ENCODE measurements around the gene PCDHB6. TPM values are rescaled to one million over a fixed set of nuclear protein-coding genes. Genes with fewer than 3 reads are reported as not detected.
"Not testable (repeated sequence)": the region's sequence is repeated elsewhere in the genome, so short reads cannot be mapped to it uniquely, and the experiment has no call there.

The PCDHB6 gene
- total RNA-seq, 1 experiment from 2014 or later: not detected

DNA sequence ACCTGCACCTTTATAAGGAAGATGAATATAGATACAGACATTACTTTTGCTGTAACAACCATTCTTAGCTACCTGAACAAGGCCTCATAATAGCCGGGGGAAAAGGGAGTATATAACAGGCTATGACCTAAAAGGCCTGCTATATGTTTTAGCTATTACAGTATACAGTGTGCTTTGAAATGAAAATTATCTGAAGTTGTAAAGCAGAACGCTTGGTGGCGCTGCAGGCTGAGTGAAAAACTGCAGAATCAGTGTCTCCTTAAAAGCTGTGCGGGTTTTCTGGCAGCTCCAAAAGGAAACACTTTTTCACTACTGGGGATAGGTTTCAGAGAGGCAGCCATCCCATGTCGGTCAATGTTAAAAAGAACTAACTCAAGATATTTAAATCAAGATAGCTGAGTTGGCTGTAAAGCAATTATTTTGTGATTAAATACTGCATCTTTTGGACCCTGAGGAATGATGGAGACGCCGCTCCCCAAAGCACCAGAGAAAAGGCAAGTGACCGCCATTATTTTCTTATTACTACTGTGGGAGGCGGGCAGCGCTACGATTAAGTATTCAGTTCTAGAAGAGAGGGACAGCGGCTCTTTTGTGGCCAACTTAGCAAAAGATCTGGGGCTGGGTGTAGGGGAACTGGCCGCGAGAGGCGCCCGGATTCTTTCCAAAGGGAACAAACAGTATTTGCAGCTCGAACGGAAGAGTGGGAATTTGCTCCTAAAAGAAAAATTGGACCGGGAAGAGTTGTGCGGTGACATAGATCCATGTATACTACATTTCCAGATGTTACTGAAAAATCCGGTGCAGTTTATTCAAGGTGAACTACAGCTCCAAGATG is 5.9 kb downstream of the PCDHB6 start:
- Histone ChIP-seq H3K27ac (ENCODE audit: insufficient read length, low read depth, low read length) (no peak overlapping the region), H2BK5ac (ENCODE audit: insufficient read length, low read length) (no peak overlapping the region), H3K14ac (ENCODE audit: insufficient read depth, low read length) (no peak overlapping the region), H2AFZ (ENCODE audit: low read length) (peak overlapping the region; percentile 64), H3K23ac (ENCODE audit: insufficient read length, low read depth, low read length) (no peak overlapping the region), H3K27me3 (ENCODE audit: insufficient read depth, low read length) (no peaks in the 10 kb centered on the region), H4K8ac (replicated peaks; ENCODE audit: insufficient read length, low read depth, low read length) (no peak overlapping the region), H2BK12ac (ENCODE audit: insufficient read length, low read depth, low read length) (no peak overlapping the region), H2AK5ac (ENCODE audit: insufficient read length, low read length) (no peak overlapping the region), H4K20me1 (ENCODE audit: control insufficient read depth, insufficient read depth, insufficient read length) (no peaks in the 10 kb centered on the region), H3T11ph (ENCODE audit: low read length) (no peak overlapping the region), H3K4me2 (ENCODE audit: insufficient read depth, insufficient read length, low read length) (no peak overlapping the region), H3K79me1 (ENCODE audit: insufficient read depth, low read depth, low read length, poor library complexity, severe bottlenecking) (no peaks in the 10 kb centered on the region), H3K56ac (ENCODE audit: insufficient read length, low read depth, low read length) (no peak overlapping the region), H4K91ac (ENCODE audit: insufficient read length, low read depth, low read length) (no peak overlapping the region), H3K4ac (ENCODE audit: low read depth, low read length) (no peak overlapping the region), H3K79me2 (ENCODE audit: insufficient read depth, low read length) (no peaks in the 10 kb centered on the region), H3K9ac (ENCODE audit: extremely low read depth, insufficient read length, low read length) (no peak overlapping the region), H3K9me3 (ENCODE audit: control insufficient read depth, low read depth, low read length) (peaks cover 5% of the 10 kb centered on the region), H3K18ac (ENCODE audit: insufficient read length, low read depth, low read length) (no peak overlapping the region), H3K4me1 (ENCODE audit: insufficient read depth, low read length) (no peaks in the 10 kb centered on the region), H2BK20ac (ENCODE audit: low read depth, low read length, poor library complexity, severe bottlenecking) (no peak overlapping the region), H2BK120ac (ENCODE audit: low read depth, low read length, poor library complexity, severe bottlenecking) (no peak overlapping the region), H4K5ac (ENCODE audit: insufficient read length, low read depth, low read length) (no peak overlapping the region), H2BK15ac (ENCODE audit: low read depth, low read length) (no peak overlapping the region), H3K23me2 (ENCODE audit: insufficient read length, low read depth, low read length, poor library complexity, severe bottlenecking) (no peaks in the 10 kb centered on the region)
- TF ChIP-seq, protein P1, sequence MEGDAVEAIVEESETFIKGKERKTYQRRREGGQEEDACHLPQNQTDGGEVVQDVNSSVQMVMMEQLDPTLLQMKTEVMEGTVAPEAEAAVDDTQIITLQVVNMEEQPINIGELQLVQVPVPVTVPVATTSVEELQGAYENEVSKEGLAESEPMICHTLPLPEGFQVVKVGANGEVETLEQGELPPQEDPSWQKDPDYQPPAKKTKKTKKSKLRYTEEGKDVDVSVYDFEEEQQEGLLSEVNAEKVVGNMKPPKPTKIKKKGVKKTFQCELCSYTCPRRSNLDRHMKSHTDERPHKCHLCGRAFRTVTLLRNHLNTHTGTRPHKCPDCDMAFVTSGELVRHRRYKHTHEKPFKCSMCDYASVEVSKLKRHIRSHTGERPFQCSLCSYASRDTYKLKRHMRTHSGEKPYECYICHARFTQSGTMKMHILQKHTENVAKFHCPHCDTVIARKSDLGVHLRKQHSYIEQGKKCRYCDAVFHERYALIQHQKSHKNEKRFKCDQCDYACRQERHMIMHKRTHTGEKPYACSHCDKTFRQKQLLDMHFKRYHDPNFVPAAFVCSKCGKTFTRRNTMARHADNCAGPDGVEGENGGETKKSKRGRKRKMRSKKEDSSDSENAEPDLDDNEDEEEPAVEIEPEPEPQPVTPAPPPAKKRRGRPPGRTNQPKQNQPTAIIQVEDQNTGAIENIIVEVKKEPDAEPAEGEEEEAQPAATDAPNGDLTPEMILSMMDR (conservative IDR thresholded peaks at IDR 0.05): peak; percentile 78
- WGBS (ENCODE audit: extremely low coverage, insufficient read length, low lambda C conversion rate): no CpG with 5 or more reads among the region's 21 CpGs
- Mint-ChIP-seq H3K27me3 (ENCODE audit: low read depth) (peaks cover 4% of the 10 kb centered on the region; the same call in 1 of the 2 replicates), H3K4me3 (peak overlapping the region in 1 of 2 experiments; percentile 21; a peak in 1 of 5 replicates), H3K27ac (no peak overlapping the region), H3K4me1 (no peaks in the 10 kb centered on the region), H3K9me3 (peaks cover 34 to 39% of the 10 kb centered on the region in 2 experiments), H3K36me3 (ENCODE audit: insufficient read depth in 1 of 3, low read depth in 3 of 3) (peaks cover 1 to 25% (median 8%) of the 10 kb centered on the region in 3 experiments; a peak in 6 of 7 replicates)
- peak; percentile 54 for DNase-seq

DNA sequence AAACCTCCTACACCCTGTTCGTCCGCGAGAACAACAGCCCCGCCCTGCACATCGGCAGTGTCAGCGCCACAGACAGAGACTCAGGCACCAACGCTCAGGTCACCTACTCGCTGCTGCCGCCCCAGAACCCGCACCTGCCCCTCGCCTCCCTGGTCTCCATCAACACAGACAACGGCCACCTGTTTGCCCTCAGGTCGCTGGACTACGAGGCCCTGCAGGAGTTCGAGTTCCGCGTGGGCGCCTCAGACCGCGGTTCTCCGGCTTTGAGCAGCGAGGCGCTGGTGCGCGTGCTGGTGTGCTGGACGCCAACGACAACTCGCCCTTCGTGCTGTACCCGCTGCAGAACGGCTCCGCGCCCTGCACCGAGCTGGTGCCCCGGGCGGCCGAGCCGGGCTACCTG is 7.5 kb downstream of the PCDHB6 start:
- not testable (repeated sequence) for H3K56ac ChIP-seq (ENCODE audit: insufficient read length, low read depth, low read length); H3K9ac ChIP-seq (ENCODE audit: extremely low read depth, insufficient read length, low read length); H3K4me1 ChIP-seq (ENCODE audit: insufficient read depth, low read length); DNase-seq; H2AK5ac ChIP-seq (ENCODE audit: insufficient read length, low read length); H3K4me1 Mint-ChIP-seq; H3K4me2 ChIP-seq (ENCODE audit: insufficient read depth, insufficient read length, low read length); H2BK15ac ChIP-seq (ENCODE audit: low read depth, low read length); H3K14ac ChIP-seq (ENCODE audit: insufficient read depth, low read length); H2BK120ac ChIP-seq (ENCODE audit: low read depth, low read length, poor library complexity, severe bottlenecking); H3K4me3 Mint-ChIP-seq; H3K27ac ChIP-seq (ENCODE audit: insufficient read length, low read depth, low read length); H4K20me1 ChIP-seq (ENCODE audit: control insufficient read depth, insufficient read depth, insufficient read length); H2BK5ac ChIP-seq (ENCODE audit: insufficient read length, low read length); H3K27me3 Mint-ChIP-seq (ENCODE audit: low read depth); H3T11ph ChIP-seq (ENCODE audit: low read length); H2BK12ac ChIP-seq (ENCODE audit: insufficient read length, low read depth, low read length); H3K4ac ChIP-seq (ENCODE audit: low read depth, low read length); H4K8ac ChIP-seq (replicated peaks; ENCODE audit: insufficient read length, low read depth, low read length); H3K23ac ChIP-seq (ENCODE audit: insufficient read length, low read depth, low read length); H3K27ac Mint-ChIP-seq; H3K79me2 ChIP-seq (ENCODE audit: insufficient read depth, low read length); H3K18ac ChIP-seq (ENCODE audit: insufficient read length, low read depth, low read length); H3K9me3 ChIP-seq (ENCODE audit: control insufficient read depth, low read depth, low read length); H4K91ac ChIP-seq (ENCODE audit: insufficient read length, low read depth, low read length); H3K79me1 ChIP-seq (ENCODE audit: insufficient read depth, low read depth, low read length, poor library complexity, severe bottlenecking); H3K27me3 ChIP-seq (ENCODE audit: insufficient read depth, low read length); H2BK20ac ChIP-seq (ENCODE audit: low read depth, low read length, poor library complexity, severe bottlenecking); H4K5ac ChIP-seq (ENCODE audit: insufficient read length, low read depth, low read length); H2AFZ ChIP-seq (ENCODE audit: low read length); H3K23me2 ChIP-seq (ENCODE audit: insufficient read length, low read depth, low read length, poor library complexity, severe bottlenecking)
- no CpG with 5 or more reads among the region's 38 CpGs for WGBS (ENCODE audit: extremely low coverage, insufficient read length, low lambda C conversion rate)
- Mint-ChIP-seq H3K36me3 (ENCODE audit: insufficient read depth in 1 of 3, low read depth in 3 of 3) (peaks cover 0 to 13% (median 8%) of the 10 kb centered on the region in 3 experiments; a peak in 5 of 7 replicates), H3K9me3 (peaks cover 23 to 29% of the 10 kb centered on the region in 2 experiments)

Data from H9 (cell line).